NCI-H2171 treated with DMSO at 0.1 percent for 48 hours (cell line): ENCODE measurements around the gene SMIM10L2A.
"Not testable (repeated sequence)": the region's sequence is repeated elsewhere in the genome, so short reads cannot be mapped to it uniquely, and the experiment has no call there.

Experiments
- DNase-seq: peaks from one replicate; lab custom pipeline; 2025; lab: John Stamatoyannopoulos, UW

The SMIM10L2A gene

DNA sequence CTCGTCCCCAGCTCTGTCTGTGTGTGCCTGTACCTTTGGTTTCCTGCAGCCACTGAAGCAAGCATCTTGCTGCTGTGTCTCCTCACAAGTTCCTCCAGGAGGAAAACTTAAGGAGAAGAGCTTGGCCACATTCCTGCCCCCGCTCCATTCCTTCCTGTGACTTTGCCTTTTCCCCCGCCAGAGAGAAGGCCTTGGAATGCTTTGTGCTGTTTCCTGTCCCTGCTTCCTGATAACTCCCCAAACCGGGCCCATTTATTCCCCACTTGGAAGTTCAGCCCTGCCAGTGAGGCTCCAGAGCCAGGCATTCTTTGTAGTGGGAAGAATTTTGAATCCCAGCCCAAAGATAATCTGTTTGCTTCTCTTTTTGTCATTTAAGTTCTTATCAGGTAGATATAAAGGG, 33.1 kb downstream of the SMIM10L2A start:
- no peak for DNase-seq

DNA sequence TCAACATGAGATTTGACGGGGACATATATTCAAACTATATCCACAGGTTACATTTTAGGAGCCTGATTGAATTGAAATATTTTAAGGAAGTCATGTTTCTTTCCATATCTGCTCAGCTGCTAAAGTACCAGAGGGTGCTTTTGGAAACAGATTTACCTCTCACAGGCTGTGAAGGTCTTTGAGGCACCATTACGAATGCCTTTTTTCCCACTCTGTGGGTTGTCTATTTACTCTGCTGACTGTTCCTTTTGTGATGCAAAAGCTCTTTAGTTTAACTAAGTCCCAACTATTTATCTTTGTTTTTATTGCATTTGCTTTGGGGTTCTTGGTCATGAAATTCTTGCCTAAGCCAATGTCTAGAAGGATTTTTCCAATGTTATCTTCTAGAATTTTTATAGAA, 40.0 kb downstream of the SMIM10L2A start:
- DNase-seq = not testable (repeated sequence)

DNA sequence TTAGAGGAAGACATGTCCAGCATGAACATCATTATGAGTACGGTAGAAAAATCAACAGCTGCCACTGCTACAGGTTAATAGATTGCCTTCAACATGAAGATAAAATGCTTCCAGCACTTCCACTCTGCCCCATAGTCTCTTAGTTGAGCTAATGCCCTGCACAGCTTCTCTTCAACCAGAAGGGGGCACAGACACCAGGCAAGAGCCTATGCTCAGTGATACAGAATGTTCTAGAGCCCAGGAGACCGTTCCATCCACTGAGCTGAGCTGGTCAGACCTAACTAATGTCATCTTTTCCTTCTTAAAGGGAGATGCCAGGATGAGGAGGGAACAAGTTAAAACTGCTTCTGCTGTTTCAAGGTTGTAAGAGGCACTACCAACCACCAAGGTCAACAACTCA, 42.2 kb downstream of the SMIM10L2A start:
- no peak for DNase-seq

DNA sequence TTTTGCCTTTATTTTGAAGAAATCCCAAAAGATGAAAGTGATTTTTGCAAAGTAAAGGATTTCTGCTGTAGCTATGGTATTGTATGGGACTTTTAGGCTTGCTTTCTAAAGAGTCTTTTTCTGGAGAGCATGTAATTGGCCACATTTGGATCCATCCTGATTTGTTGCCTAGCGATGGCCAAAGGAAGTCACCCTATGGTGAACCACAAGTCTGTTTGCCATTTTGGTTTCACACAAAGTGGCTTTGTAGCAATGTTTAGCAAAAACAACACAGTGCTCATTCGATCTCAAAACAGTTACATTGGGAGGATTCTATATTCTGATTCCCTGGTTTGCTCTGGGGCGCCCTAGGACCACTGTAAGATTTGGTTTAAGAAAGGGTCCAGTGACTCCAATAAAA, 54.6 kb downstream of the SMIM10L2A start:
- DNase-seq = no peak

DNA sequence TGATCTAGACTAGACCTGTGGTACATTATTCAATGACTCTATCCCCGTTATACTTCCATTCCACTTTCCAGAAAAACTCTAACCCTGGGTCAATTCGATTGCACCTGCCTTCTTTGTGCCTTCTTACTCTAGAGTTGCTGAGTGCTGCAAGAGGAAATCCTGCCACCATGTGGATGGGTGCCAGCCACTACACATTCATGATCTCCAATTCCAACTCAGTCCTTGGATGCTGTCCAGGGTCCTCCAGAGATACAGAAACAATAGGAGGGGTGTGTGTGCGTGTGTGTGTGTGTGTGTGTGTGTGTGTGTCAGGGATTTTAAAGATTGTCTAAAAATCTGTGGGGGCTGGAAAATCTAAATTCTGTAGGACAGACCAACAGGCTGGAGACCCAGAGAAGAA, 55.8 kb downstream of the SMIM10L2A start:
- peak; percentile 55 for DNase-seq
